COLO829 (cell line): Measurements from ENCODE around the gene HCST.

Experiments used
- DNase-seq: peaks from one replicate; pipeline ENCODE4 v3.0.0; 2012; ENCODE audit warnings: low spot score

Gene HCST

GRCh38 chr19:35937345-35938281 lies 35.3 kb downstream of the HCST start:
- DNase-seq, result no peak

DNA sequence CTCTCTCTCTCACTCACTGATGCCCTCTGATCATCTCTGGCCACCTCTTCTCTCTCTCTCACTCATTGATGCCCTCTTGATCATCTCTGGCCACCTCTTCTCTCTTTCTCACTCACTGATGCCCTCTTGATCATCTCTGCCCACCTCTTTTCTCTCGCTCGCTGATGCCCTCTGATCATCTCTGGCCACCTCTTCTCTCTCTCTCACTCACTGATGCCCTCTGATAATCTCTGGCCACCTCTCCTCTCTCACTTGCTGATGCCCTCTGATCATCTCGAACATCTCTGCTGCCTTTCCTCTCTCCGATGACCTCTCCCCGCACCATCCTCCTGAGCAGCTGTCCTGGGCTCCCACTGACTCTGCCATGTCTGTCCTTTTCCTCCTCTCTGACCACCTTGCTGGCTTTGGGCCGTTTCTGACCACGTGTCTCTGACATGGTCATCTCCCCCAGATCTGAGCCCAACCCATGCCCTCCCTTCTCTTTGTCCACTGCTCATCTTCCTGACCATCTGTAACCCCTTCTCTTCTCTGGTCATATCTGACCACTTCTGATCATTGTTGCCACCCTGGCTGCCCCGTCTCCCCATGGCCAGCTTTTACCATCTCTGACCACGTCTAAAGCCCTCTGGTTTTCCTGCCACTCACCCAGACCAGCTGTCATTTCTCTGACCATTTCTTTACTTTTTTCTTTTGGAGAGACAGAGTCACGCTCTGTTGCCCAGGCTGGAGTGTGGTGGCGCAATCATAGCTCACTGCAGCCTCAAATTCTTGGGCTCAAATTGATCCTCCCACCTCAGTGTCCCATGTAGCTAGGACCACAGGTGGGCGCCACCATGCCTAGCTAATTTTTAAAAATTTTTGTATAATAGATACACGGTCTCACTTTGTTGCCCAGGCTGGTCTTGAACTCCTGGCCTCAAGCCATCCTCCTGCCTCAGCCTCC lies 36.2 kb downstream of the HCST start:
- DNase-seq, result no peak

DNA sequence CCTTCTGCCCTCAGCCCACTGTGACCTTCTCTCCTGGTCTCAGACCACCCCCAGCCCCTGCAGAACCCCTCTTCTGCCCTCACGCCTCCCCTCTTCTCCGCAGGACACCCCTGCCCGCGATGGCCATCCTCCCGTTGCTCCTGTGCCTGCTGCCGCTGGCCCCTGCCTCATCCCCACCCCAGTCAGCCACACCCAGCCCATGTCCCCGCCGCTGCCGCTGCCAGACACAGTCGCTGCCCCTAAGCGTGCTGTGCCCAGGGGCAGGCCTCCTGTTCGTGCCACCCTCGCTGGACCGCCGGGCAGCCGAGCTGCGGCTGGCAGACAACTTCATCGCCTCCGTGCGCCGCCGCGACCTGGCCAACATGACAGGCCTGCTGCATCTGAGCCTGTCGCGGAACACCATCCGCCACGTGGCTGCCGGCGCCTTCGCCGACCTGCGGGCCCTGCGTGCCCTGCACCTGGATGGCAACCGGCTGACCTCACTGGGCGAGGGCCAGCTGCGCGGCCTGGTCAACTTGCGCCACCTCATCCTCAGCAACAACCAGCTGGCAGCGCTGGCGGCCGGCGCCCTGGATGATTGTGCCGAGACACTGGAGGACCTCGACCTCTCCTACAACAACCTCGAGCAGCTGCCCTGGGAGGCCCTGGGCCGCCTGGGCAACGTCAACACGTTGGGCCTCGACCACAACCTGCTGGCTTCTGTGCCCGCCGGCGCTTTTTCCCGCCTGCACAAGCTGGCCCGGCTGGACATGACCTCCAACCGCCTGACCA lies 37.2 kb downstream of the HCST start:
- DNase-seq, result no peak

DNA sequence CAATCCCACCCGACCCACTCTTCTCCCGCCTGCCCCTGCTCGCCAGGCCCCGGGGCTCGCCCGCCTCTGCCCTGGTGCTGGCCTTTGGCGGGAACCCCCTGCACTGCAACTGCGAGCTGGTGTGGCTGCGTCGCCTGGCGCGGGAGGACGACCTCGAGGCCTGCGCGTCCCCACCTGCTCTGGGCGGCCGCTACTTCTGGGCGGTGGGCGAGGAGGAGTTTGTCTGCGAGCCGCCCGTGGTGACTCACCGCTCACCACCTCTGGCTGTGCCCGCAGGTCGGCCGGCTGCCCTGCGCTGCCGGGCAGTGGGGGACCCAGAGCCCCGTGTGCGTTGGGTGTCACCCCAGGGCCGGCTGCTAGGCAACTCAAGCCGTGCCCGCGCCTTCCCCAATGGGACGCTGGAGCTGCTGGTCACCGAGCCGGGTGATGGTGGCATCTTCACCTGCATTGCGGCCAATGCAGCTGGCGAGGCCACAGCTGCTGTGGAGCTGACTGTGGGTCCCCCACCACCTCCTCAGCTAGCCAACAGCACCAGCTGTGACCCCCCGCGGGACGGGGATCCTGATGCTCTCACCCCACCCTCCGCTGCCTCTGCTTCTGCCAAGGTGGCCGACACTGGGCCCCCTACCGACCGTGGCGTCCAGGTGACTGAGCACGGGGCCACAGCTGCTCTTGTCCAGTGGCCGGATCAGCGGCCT lies 37.9 kb downstream of the HCST start:
- no peak for DNase-seq

DNA sequence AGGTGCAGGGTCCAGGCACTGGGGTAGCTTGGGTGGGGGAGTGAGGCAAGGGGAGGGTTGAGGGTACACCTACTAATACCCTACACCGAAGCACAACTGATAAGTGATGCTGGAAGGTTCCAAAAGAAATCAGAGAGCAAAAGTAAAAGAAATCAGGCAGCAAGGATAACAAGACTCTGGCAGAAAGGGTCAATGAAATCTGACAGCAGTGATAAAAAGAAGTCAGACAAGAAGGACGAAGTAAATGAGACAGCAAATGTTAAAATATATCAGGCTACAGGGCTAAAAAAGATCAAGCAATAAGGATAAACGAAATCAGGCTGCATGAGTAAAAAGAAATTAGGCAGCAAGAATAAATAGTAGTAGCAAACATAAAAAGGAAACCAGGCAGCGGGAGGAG lies 38.5 kb downstream of the HCST start:
- no peak for DNase-seq

DNA sequence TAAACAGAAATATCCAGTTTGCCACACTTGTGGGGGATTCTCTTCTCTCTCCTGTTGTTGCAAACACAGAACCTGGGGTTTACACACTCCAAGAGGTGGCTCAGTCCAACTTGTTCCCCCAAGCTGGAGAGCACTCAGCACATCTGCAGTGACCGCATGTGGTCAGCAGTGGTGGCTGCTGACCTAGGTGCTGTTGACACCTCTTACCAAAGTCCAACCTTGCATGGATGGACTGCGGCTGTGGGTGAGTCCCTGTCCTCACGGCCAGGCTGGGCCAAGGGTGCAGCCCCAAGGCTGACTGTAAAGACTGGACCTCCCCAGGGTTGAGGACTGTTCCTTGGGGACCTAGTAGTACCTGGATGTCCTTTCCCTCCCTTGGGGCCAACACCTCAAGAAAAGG lies 39.9 kb downstream of the HCST start:
- DNase-seq, result no peak

- DNase-seq, result no peak
These were observed 41.3 kb downstream of the HCST start for GRCh38 chr19:35943321-35944301.

DNA sequence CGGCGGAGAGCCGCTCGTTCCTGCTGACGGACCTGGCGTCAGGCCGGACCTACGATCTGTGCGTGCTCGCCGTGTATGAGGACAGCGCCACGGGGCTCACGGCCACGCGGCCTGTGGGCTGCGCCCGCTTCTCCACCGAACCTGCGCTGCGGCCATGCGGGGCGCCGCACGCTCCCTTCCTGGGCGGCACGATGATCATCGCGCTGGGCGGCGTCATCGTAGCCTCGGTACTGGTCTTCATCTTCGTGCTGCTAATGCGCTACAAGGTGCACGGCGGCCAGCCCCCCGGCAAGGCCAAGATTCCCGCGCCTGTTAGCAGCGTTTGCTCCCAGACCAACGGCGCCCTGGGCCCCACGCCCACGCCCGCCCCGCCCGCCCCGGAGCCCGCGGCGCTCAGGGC lies 42.2 kb downstream of the HCST start:
- DNase-seq, result no peak

GRCh38 chr19:35945121-35945790 lies 42.9 kb downstream of the HCST start:
- no peak for DNase-seq

DNA sequence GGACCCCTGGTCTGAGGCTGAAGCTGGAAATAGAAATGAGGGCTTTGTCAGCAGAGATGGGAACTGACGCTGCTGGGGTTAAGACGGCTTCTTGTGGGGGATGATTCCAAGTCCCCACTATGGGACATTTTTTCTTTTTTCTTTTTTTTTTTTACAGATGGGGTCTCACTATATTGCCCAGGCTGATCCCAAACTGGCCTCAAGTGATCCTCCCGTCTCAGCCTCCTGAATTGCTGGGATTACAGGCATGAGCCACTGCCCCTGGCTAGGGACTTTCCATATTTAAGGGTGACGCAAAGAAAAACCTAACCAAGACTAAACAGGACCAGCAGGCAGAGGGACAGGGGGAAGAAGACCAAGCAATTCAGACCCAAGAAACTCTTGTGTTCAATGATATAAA lies 43.9 kb downstream of the HCST start:
- DNase-seq, result no peak

GRCh38 chr19:35949131-35949530 lies 46.8 kb downstream of the HCST start:
- DNase-seq, result no peak
